ENCODE data around the gene COL17A1. TPM values are rescaled to one million over a fixed set of nuclear protein-coding genes. Genes with fewer than 3 reads are reported as not detected.
A peak's percentile ranks its signal among the peaks of the same experiment; 100 is the strongest.

COL17A1 gene
- total and polyA plus RNA-seq, 2 experiments from 2014 or later = 1.1 to 1.3 TPM

GRCh38 chr10:104028823-104029520, 56.7 kb downstream of the COL17A1 start:
- H3K36me3 ChIP-seq (ENCODE audit: insufficient read depth) = no peaks in the 10 kb centered on the region
- H3K4me3 ChIP-seq = no peak overlapping the region
- ATAC-seq (no peak), DNase-seq (ENCODE audit: low spot score) (no peak)
- no peak overlapping the region for H2AFZ ChIP-seq
- H3F3A ChIP-seq (replicated peaks; ENCODE audit: low read depth) = no peaks in the 10 kb centered on the region
- no peak for TF ChIP-seq CREB1 (CRISPR knock-in tag; IDR thresholded peaks at IDR 0.05; ENCODE audit: low read depth)
- peaks cover 4% of the 10 kb centered on the region for H3K27me3 Mint-ChIP-seq (ENCODE audit: insufficient read depth, low read depth, poor library complexity)
- H3K9me3 Mint-ChIP-seq = no peaks in the 10 kb centered on the region; the same call in 2 of the 3 replicates
- no peak overlapping the region for H3K27ac ChIP-seq (ENCODE audit: low read depth)
- no peaks in the 10 kb centered on the region for H3K27me3 ChIP-seq (ENCODE audit: insufficient read depth)
- H4K20me1 ChIP-seq (replicated peaks; ENCODE audit: insufficient read depth) = no peaks in the 10 kb centered on the region
- no peaks in the 10 kb centered on the region for H3K79me2 ChIP-seq (replicated peaks; ENCODE audit: insufficient read depth)
- no peak overlapping the region for H3K4me3 Mint-ChIP-seq
- no peaks in the 10 kb centered on the region for H3K36me3 Mint-ChIP-seq (ENCODE audit: low read depth)
- H3K27ac Mint-ChIP-seq = no peak overlapping the region
- H3K4me1 Mint-ChIP-seq = peaks cover 30% of the 10 kb centered on the region
- H3K9me2 ChIP-seq (ENCODE audit: insufficient read depth) = no peaks in the 10 kb centered on the region
- H3K4me2 ChIP-seq = no peak overlapping the region
- H3K4me1 ChIP-seq (ENCODE audit: insufficient read depth) = peaks cover 17% of the 10 kb centered on the region

GRCh38 chr10:104028146-104028545, 57.5 kb downstream of the COL17A1 start:
- Mint-ChIP-seq H3K4me3 (no peak overlapping the region), H3K36me3 (ENCODE audit: low read depth) (no peaks in the 10 kb centered on the region), H3K27ac (no peak overlapping the region), H3K4me1 (peaks cover 24% of the 10 kb centered on the region), H3K9me3 (no peaks in the 10 kb centered on the region; the same call in 2 of the 3 replicates), H3K27me3 (ENCODE audit: insufficient read depth, low read depth, poor library complexity) (peaks cover 2% of the 10 kb centered on the region)
- Histone ChIP-seq H3K4me3 (no peak overlapping the region), H3K4me1 (ENCODE audit: insufficient read depth) (peaks cover 17% of the 10 kb centered on the region), H3K27ac (ENCODE audit: low read depth) (no peak overlapping the region), H3K9me2 (ENCODE audit: insufficient read depth) (no peaks in the 10 kb centered on the region), H3K27me3 (ENCODE audit: insufficient read depth) (no peaks in the 10 kb centered on the region), H4K20me1 (replicated peaks; ENCODE audit: insufficient read depth) (no peaks in the 10 kb centered on the region), H3K79me2 (replicated peaks; ENCODE audit: insufficient read depth) (no peaks in the 10 kb centered on the region), H3F3A (replicated peaks; ENCODE audit: low read depth) (no peaks in the 10 kb centered on the region), H3K4me2 (no peak overlapping the region), H2AFZ (no peak overlapping the region), H3K36me3 (ENCODE audit: insufficient read depth) (no peaks in the 10 kb centered on the region)
- peak; percentile 97 for ATAC-seq
- DNase-seq (ENCODE audit: low spot score) = peak; percentile 70
- TF ChIP-seq EZH2phosphoT487 (IDR thresholded peaks at IDR 0.05; ENCODE audit: unreplicated experiment) (no peak), ETS1 (IDR thresholded peaks at IDR 0.05) (no peak), CTCF (conservative IDR thresholded peaks at IDR 0.05; ENCODE audit: low read depth in 2 of 2) (peak; percentile 51 to 61), CREB1 (CRISPR knock-in tag; IDR thresholded peaks at IDR 0.05; ENCODE audit: low read depth) (no peak), STAT1 (IDR thresholded peaks at IDR 0.05; ENCODE audit: unreplicated experiment) (no peak), POLR2AphosphoS5 (IDR thresholded peaks at IDR 0.05; ENCODE audit: low read depth) (no peak)

- H3K27ac ChIP-seq (ENCODE audit: low read depth) = no peak overlapping the region
- TF ChIP-seq ZNF331 (CRISPR knock-in tag; IDR thresholded peaks at IDR 0.05; ENCODE audit: low read depth) = no peak
- no peak for TF ChIP-seq POLR2AphosphoS5 (IDR thresholded peaks at IDR 0.05; ENCODE audit: low read depth)
- no peak for TF ChIP-seq CTCF (conservative IDR thresholded peaks at IDR 0.05; ENCODE audit: low read depth in 2 of 2)
- no peak for TF ChIP-seq EZH2 (IDR thresholded peaks at IDR 0.05; ENCODE audit: low read depth, unreplicated experiment)
- TF ChIP-seq ETS1 (IDR thresholded peaks at IDR 0.05) = no peak
These were observed 58.9 kb downstream of the COL17A1 start for GRCh38 chr10:104026762-104027161.

More at GRCh38 chr10:104026762-104027161, 58.9 kb downstream of the COL17A1 start:
- Histone ChIP-seq H3F3A (replicated peaks; ENCODE audit: low read depth) (no peaks in the 10 kb centered on the region), H3K4me2 (no peak overlapping the region), H3K79me2 (replicated peaks; ENCODE audit: insufficient read depth) (no peaks in the 10 kb centered on the region), H4K20me1 (replicated peaks; ENCODE audit: insufficient read depth) (no peaks in the 10 kb centered on the region), H3K36me3 (ENCODE audit: insufficient read depth) (no peaks in the 10 kb centered on the region), H3K9me2 (ENCODE audit: insufficient read depth) (no peaks in the 10 kb centered on the region), H3K27me3 (ENCODE audit: insufficient read depth) (no peaks in the 10 kb centered on the region), H3K4me1 (ENCODE audit: insufficient read depth) (peaks cover 7% of the 10 kb centered on the region), H2AFZ (no peak overlapping the region), H3K4me3 (no peak overlapping the region)
- Mint-ChIP-seq H3K27ac (no peak overlapping the region), H3K9me3 (no peaks in the 10 kb centered on the region), H3K4me3 (no peak overlapping the region), H3K27me3 (ENCODE audit: insufficient read depth, low read depth, poor library complexity) (no peaks in the 10 kb centered on the region), H3K4me1 (peaks cover 10% of the 10 kb centered on the region), H3K36me3 (ENCODE audit: low read depth) (0 out of 3 replicates have a peak, but pooled peaks cover 3% of the 10 kb centered on the region)
- no peak for ATAC-seq
- DNase-seq (ENCODE audit: low spot score) = no peak
